WTC11 (cell line): ENCODE measurements around the gene RAB3IL1.

Experiments
- CTCF ChIP-seq: fragments of 200-600 bp; IDR thresholded peaks from 2 replicates; pipeline ENCODE4 v1.8.0; 2022; ENCODE audit warnings: antibody characterized with exemption
- MYBL2 ChIP-seq: sonication (generic); formaldehyde crosslinking; IDR thresholded peaks from 2 replicates; pipeline ENCODE4 v1.8.1; 2023; ENCODE audit warnings: mild to moderate bottlenecking, moderate library complexity, missing genetic modification reagents
- ZNF317 ChIP-seq: sonication (generic); formaldehyde crosslinking; IDR thresholded peaks from 2 replicates; pipeline ENCODE4 v1.8.1; 2023; ENCODE audit warnings: low read depth, mild to moderate bottlenecking, moderate library complexity, missing genetic modification reagents, borderline replicate concordance
- ZSCAN18 ChIP-seq: fragments of 250-450 bp; sonication (Bioruptor Pico); IDR thresholded peaks from 2 replicates; pipeline ENCODE4 v2.1.2; 2022; ENCODE audit warnings: mild to moderate bottlenecking, moderate library complexity

GRCh38 chr11:61868571-61869428, 48.6 kb downstream of the RAB3IL1 start:
- TF ChIP-seq MYBL2 (CRISPR knock-in tag) (no peak), CTCF (no peak), ZNF317 (no peak), ZSCAN18 (CRISPR knock-in tag) (no peak)
